Left ventricle myocardium superior (tissue), 1 donor: ENCODE results near the gene SSX2B. TPM values are rescaled to one million over a fixed set of nuclear protein-coding genes. Genes with fewer than 3 reads are reported as not detected.
"Not testable (repeated sequence)": the region's sequence is repeated elsewhere in the genome, so short reads cannot be mapped to it uniquely, and the experiment has no call there.

Experiments used
- ATAC-seq: fragments of 200-7000 bp; cut with Tn5 transposase; one replicate; pipeline ENCODE4 v1.9.1; 2020; ENCODE audit warnings: mild to moderate bottlenecking, moderate library complexity
- DNase-seq: peaks from one replicate; pipeline ENCODE4 v3.0.0-alpha.2; 2020
- intact Hi-C: fragments of 100-400 bp; cut with micrococcal nuclease; formaldehyde crosslinking; loops from one replicate; pipeline ENCODE4 v1.11.0; 2022
- long read RNA-seq: library from polyadenylated mRNA; unstranded; transcript quantifications from one replicate; pipeline ENCODE4 v2.0.0, GENCODE V29; 2021
- total RNA-seq: library from RNA; stranded (reverse); fragmentation: NEBNext Ultra II Directional; extraction: Animal tissue kit (Norgen Biotek cat#: 25700); gene quantifications from one replicate; pipeline ENCODE4 v1.2.1, GENCODE V29; 2021
- donor health status: DM: no; HTN: yes; CAD: no; lungs with severe emphysema.

The SSX2B gene, protein sequence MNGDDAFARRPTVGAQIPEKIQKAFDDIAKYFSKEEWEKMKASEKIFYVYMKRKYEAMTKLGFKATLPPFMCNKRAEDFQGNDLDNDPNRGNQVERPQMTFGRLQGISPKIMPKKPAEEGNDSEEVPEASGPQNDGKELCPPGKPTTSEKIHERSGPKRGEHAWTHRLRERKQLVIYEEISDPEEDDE
- not detected for total RNA-seq
- long read RNA-seq = 0 reads

DNA sequence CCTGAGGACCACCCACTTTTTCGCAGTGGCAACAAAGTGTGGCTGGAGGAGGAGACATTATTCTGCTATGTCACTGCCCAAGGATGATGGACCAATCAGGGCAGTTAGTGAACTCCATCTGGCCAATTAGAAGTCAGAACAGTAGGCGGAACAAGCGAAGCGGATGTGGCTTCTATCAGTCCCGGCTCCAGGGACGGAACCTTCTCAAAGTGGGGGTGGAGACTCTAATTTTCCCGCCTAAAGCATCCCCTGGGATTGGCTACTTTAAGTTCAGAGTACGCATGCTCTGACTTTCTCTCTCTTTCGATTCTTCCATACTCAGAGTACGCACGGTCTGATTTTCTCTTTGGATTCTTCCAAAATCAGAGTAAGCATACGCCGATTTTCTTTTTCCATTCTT, at the start of gene SSX2B:
Gene SSX2B (plus strand): TSS at position 301 of the 400 bp plus-strand sequence. CDS start 1,429 bp downstream, outside the sequence.
- intact Hi-C loops, ATAC-seq, DNase-seq: not testable (repeated sequence)

DNA sequence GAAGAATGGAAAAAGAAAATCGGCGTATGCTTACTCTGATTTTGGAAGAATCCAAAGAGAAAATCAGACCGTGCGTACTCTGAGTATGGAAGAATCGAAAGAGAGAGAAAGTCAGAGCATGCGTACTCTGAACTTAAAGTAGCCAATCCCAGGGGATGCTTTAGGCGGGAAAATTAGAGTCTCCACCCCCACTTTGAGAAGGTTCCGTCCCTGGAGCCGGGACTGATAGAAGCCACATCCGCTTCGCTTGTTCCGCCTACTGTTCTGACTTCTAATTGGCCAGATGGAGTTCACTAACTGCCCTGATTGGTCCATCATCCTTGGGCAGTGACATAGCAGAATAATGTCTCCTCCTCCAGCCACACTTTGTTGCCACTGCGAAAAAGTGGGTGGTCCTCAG, 44.0 kb upstream of the SSX2B start, which contains the start of gene SSX2:
Gene SSX2 (minus strand): TSS at position 101 of the 400 bp plus-strand sequence. CDS start 1,429 bp downstream, outside the sequence.
- DNase-seq, intact Hi-C loops, ATAC-seq: not testable (repeated sequence)

DNA sequence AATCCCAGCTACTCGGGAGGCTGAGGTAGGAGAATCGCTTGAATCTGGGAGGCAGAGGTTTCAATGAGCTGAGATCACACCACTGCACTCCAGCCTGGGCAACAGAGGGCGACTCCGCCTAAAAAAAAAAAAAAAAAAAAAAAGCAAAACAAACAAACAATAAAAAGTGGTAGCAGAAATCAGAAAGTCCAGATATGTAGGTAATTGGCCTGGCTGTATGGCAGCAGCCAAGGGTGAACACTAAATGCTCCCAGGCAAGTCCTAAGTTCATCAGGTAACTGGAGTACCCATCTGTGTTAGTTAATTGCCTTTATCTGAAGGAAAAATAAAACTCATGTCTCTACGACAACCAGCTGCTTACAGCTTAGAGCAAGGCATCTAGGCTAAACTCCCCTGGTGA, 14.9 kb downstream of the SSX2B start:
- DNase-seq, ATAC-seq, intact Hi-C loops: not testable (repeated sequence)

DNA sequence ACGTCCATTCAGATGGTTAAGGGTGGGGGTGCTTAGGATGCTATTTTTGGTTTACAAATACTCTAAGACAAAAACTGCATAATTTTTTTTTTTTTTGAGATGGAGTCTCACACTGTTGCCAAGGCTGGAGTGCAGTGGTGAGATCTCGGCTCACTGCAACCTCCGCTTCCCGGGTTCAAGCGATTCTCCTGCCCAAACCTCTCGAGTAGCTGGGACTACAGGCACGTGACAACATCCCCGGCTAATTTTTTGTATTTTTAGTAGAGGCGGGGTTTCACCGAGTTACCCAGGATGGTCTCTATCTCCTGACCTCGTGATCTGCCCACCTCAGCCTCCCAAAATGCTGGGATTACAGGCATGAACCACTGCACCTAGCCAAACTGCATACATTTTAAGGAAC, 22.5 kb downstream of the SSX2B start:
- DNase-seq, intact Hi-C loops, ATAC-seq: not testable (repeated sequence)

DNA sequence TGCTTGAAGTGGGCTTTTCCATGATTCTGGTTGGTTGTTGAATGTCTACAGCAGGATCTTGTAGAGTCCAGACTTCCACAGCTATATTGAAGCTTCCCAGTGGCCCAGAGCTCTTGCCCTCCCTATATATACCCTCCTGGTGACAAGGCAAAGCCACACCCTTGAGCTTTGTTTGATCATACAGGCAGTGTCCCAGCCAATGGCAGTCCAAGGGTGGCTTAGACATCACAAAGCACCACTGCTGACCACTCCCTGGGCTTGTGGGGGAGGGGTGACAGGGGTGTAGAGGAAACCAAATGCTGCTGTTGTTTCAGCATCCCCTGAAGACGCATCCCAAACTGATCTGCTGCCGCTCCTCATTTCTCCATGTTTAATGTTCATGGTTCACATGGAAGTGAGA, 46.3 kb downstream of the SSX2B start, which contains the start of gene SPANXN5:
Gene SPANXN5 (minus strand): TSS at position 101 of the 400 bp plus-strand sequence. CDS start 79 bp downstream, at position 22.
- ATAC-seq, intact Hi-C loops, DNase-seq: not testable (repeated sequence)

DNA sequence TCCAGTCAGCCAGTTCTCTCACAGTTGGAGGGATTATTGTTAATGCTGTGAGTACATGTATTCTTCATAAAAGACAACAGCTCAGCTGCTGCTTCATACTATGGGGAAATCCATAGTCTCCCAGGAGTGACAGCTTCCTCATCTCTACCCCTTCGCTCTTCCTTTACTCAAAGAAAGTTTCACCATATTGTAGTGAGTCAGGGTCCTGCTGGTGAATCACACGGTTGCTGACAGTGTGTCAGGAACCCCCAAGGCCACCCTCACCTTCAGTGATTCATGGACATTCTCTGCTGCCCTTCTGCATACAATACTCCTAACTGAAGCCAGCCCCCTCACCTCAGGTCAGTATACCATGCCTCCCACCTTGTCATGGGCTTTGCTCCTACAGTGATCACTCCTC, 53.8 kb downstream of the SSX2B start:
- DNase-seq, intact Hi-C loops: not testable (repeated sequence)

More for the DNA sequence above, 53.8 kb downstream of the SSX2B start:
- not testable (repeated sequence) for ATAC-seq

Other genes starting within 250 kb of the SSX2B start
- not detected for gene XAGE1B, start 234.2 kb upstream of the SSX2B start, total RNA-seq
- gene SSX7, start 96.4 kb upstream of the SSX2B start, total RNA-seq = not detected
- not detected for gene SSX2, start 44.1 kb upstream of the SSX2B start, total RNA-seq
- not detected for gene SPANXN5, start 46.2 kb downstream of the SSX2B start, total RNA-seq
- not detected for gene XAGE5, start 60.0 kb downstream of the SSX2B start, total RNA-seq
- not detected for gene XAGE3, start 116.8 kb downstream of the SSX2B start, total RNA-seq
- 5.9 TPM for gene FAM156B, start 146.1 kb downstream of the SSX2B start, total RNA-seq
- 7.3 TPM for gene FAM156A, start 207.3 kb downstream of the SSX2B start, total RNA-seq